Central memory CD8-positive, alpha-beta T cell (primary cell): ENCODE measurements around the gene KDM2B.
A peak's percentile ranks its signal among the peaks of the same experiment; 100 is the strongest.

Experiments
- ATAC-seq: fragments of 150-1000 bp; cut with Tn5 transposase; replicated peaks from 2 replicates; pipeline ENCODE4 v1.10.0; 2022; ENCODE audit warnings: mild to moderate bottlenecking, moderate FRiP score, moderate number of reproducible peaks; ENCODE audit not compliant: poor library complexity, severe bottlenecking; ENCODE audit errors: extremely low read depth
- DNase-seq, 2 donors: peaks; one replicate each; pipeline ENCODE4 v3.0.0; 2021; ENCODE audit warnings: low spot score in 2 of 2
- H3K27ac Mint-ChIP-seq: one replicate; pipeline ENCODE4 v1.8.0; 2022; ENCODE audit warnings: low read depth, mild to moderate bottlenecking, moderate library complexity, mixed read lengths
- H3K27me3 Mint-ChIP-seq: one replicate; pipeline ENCODE4 v1.8.0; 2022; ENCODE audit warnings: mixed read lengths
- H3K36me3 Mint-ChIP-seq: one replicate; pipeline ENCODE4 v1.8.0; 2022; ENCODE audit warnings: mild to moderate bottlenecking, moderate library complexity, mixed read lengths; ENCODE audit not compliant: insufficient read depth
- H3K4me1 Mint-ChIP-seq: one replicate; pipeline ENCODE4 v1.8.0; 2022; ENCODE audit warnings: mixed read lengths
- H3K4me3 Mint-ChIP-seq: one replicate; pipeline ENCODE4 v1.8.0; 2022; ENCODE audit warnings: mild to moderate bottlenecking, moderate library complexity, mixed read lengths
- H3K9me3 Mint-ChIP-seq: one replicate; pipeline ENCODE4 v1.8.0; 2022; ENCODE audit warnings: mixed read lengths

The KDM2B gene

DNA sequence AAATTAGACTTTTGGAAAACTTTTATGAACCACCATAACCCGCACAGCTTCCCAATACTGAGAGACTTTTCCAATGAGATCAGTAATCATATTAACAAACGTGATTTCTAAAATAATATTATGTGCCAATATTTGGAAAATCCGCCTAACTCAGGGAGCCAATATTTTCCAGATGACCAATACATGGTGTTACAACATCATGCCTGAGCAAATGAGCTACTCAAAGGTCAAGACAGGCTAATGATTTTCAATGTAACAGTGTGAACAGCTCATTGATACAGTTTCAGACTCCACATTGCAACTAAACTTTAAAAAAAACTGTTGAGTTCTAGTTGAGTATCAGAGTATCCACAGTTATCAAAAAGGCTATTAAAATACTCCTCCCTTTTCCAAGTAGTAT, 134.1 kb downstream of the KDM2B start:
- DNase-seq (no peak), ATAC-seq (no peak)
- H3K4me3 Mint-ChIP-seq: no peak overlapping the region
- no peaks in the 10 kb centered on the region for H3K9me3 Mint-ChIP-seq
- H3K27me3 Mint-ChIP-seq: no peaks in the 10 kb centered on the region
- H3K27ac Mint-ChIP-seq: no peak overlapping the region
- H3K4me1 Mint-ChIP-seq: peaks cover 21% of the 10 kb centered on the region
- H3K36me3 Mint-ChIP-seq: peaks cover 24% of the 10 kb centered on the region

DNA sequence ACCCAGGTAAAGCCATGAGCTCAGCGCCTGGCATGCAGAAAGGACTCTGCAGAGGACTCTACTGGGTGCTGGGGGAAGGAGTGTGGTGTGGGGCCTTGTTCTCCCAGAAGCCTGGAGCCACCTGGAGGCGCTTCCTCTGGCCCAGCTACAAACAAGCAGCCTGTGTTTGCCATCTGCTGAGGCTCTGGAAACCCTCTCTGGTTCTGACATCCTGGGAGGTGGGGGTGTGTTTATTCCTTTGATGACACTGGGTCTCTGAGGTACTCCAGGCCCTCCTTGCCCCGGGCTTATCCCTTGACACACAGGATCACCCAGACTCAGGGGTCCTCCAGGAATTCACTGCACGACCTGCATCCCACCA, 136.0 kb downstream of the KDM2B start:
- no peak for DNase-seq
- H3K27ac Mint-ChIP-seq: no peak overlapping the region
- H3K4me3 Mint-ChIP-seq: no peak overlapping the region

DNA sequence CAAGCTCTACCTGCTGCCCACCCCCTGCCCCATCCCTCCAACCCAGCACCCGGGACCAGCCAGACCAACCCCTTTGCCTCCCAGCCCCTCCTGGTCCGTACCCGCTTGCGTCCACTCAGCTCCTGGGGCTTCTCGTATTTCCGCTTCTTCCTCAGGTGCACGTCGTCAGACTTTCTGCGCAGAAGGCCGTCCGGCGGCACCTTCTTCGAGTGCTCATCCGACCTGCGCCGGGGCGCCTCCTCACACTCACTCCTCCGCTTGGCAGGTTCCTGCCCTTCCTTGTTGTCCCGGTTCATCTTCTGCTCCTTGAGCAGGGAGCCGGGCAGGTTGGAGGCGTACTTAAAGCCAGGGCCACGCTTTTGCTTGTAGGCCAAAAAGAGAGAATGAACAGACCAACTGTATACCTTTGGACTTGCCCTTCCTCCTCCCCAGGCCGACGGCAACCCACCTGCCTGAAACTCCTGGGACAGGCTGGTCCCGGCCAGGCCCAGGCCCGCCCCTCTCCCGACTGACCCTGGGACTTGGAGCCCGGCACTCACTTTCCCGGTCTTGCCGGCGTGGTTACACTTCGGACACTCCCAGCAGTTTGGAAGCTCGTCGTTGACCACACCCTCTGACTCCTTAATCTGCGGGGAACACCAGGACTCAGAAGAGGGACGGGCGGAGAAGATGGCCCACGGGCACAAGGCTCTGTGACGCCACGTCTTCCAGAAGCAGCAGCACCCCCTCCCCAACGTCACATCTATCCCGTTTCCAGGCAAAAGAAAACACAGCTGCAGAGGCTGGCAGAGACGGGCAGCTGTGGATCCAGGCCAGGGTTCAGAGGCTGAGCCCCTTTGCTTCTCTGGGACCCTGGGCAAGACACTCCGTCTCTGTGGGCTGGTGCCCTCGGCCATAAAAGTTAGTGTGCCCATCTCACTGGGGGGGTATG, 136.6 kb downstream of the KDM2B start:
- Mint-ChIP-seq H3K27me3 (no peaks in the 10 kb centered on the region), H3K36me3 (peaks cover 35% of the 10 kb centered on the region), H3K9me3 (no peaks in the 10 kb centered on the region), H3K27ac (peak overlapping the region; percentile 61), H3K4me3 (no peak overlapping the region), H3K4me1 (peaks cover 18% of the 10 kb centered on the region)
- DNase-seq (no peak), ATAC-seq (no peak)

More for the DNA sequence above, 136.0 kb downstream of the KDM2B start:
- H3K9me3 Mint-ChIP-seq: no peaks in the 10 kb centered on the region
- no peak for ATAC-seq
- H3K36me3 Mint-ChIP-seq: peaks cover 30% of the 10 kb centered on the region
- no peaks in the 10 kb centered on the region for H3K27me3 Mint-ChIP-seq
- H3K4me1 Mint-ChIP-seq: peaks cover 21% of the 10 kb centered on the region

DNA sequence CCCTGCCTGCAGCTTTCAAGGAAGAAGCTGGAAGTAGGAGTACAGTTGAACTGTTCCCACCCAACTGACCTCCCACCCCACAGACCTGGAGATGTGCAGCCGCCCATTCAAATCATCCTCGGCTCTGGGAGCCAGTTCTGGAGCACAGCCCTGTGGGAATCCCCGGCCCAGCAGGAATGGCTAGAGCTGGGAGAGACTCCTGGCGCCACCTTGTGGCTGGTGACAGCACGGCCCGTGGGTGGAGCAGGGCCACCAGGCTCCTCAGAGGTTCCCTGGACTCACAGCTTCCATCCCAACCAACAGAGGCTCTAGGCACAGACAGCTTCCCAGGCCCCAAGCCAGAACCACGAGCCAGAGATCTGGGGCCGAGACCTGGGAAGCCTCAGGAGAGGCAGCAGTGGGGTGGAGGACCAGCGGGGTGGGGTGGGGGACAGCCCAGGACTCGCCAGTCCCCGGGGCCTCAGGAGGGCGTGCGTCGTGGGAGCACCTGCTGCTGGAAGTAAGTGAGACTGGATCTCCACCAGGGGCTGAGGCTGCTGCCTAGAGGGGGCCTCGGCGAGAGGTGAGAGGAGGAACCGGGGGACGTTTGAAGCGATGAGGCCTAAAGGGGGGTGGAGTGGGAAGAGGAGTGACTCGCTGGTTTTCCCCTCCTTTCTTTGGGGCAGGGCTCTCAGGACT, 137.5 kb downstream of the KDM2B start:
- peak overlapping the region; percentile 61 for H3K27ac Mint-ChIP-seq
- H3K4me1 Mint-ChIP-seq: peaks cover 10% of the 10 kb centered on the region
- DNase-seq (peak in 1 of 2 donors; percentile 54), ATAC-seq (peak; percentile 40)
- no peak overlapping the region for H3K4me3 Mint-ChIP-seq
- peaks cover 42% of the 10 kb centered on the region for H3K36me3 Mint-ChIP-seq
- no peaks in the 10 kb centered on the region for H3K27me3 Mint-ChIP-seq
- no peaks in the 10 kb centered on the region for H3K9me3 Mint-ChIP-seq

DNA sequence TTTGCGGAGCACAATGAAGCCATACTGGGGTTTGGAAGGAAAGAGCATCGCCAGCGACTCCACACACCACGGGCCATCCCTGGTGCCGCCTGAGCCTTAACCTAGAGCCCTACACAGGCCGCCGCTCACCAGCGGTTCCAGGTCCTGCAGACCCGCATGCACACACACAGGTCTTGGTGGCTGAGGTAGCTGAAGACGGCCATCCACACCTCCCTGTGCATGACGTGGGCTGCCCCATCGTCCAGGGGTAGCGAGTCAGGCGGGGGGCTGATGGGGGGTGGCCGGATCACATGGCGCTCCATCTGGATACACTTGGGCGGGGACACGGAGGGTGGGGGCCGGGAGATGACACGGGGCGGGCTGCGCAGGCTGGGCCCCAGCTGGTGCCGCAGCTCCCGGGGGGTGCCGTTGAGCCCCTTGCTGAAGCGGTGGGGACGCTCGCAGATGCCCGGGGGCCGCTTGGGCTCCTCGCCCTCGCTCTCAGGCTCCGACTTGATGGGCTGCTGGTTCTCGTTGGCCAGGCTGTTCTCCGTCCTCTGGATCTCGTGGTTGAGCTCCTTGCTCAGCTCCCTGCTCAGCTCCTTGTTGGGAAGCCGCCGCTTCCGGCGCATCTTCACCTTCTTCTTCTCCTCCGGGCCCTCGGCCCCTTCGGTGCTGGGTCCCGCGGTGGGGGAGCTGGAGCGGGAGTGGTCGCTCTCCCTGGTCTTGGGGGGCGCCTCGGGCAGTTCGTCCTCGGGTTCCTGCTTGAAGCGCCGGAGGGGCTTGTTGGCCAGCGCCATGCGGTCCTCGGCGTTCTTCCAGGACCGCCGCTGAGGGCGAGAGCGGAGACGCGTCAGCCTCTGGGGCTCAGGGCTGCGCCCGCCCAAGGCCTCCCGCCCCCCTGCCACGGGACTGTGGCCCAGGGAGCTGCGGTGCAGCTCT, 138.5 kb downstream of the KDM2B start:
- Mint-ChIP-seq H3K27me3 (no peaks in the 10 kb centered on the region), H3K4me3 (no peak overlapping the region), H3K27ac (no peak overlapping the region), H3K9me3 (no peaks in the 10 kb centered on the region), H3K4me1 (peaks cover 9% of the 10 kb centered on the region), H3K36me3 (peaks cover 50% of the 10 kb centered on the region)
- DNase-seq (no peak), ATAC-seq (no peak)

DNA sequence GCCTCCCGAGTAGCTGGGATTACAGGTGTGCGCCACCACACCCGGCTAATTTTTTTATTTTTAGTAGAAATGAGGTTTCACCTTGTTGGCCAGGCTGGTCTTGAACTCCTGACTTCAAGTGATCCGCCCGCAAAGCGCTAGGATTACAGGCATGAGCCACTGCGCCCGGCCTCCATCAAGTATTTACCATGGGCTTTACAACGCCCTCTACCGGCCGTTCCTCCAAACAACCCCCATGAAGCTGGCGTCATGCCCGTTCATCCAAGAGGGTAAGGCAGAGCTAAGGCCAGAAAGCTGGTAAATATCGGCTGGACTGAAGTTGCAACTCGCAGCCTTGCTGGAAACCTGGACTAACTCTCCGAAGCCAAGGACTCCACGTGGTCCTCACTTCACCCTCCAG, 139.3 kb downstream of the KDM2B start:
- no peak for ATAC-seq
- no peak overlapping the region for H3K4me3 Mint-ChIP-seq
- H3K4me1 Mint-ChIP-seq: peaks cover 16% of the 10 kb centered on the region
- H3K27me3 Mint-ChIP-seq: no peaks in the 10 kb centered on the region
- H3K36me3 Mint-ChIP-seq: peaks cover 50% of the 10 kb centered on the region
- H3K27ac Mint-ChIP-seq: no peak overlapping the region
- no peak for DNase-seq
- peaks cover 1% of the 10 kb centered on the region for H3K9me3 Mint-ChIP-seq

DNA sequence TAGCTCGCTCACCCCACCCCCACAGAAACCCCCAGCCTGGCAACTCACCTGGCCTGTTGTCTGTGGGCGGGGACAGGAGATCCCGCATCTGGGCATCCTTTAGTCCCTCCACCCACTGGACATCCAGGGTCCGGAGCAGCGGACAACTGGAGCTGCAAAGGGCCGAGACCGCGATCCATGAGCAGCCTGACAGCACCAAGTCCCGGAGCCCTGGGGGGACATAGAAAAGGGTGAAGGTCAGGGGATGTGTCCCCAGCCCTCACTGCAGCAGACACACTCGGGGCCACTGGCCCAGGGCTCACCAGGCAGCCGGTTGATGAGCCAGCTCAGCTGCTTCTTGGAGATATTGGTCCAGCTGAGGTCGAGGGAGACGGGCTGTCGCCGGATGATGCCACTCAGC, 140.1 kb downstream of the KDM2B start:
- H3K4me1 Mint-ChIP-seq: peaks cover 17% of the 10 kb centered on the region
- no peak for DNase-seq
- no peaks in the 10 kb centered on the region for H3K27me3 Mint-ChIP-seq
- no peak for ATAC-seq
- no peak overlapping the region for H3K4me3 Mint-ChIP-seq
- peaks cover 5% of the 10 kb centered on the region for H3K9me3 Mint-ChIP-seq
- peaks cover 50% of the 10 kb centered on the region for H3K36me3 Mint-ChIP-seq
- H3K27ac Mint-ChIP-seq: no peak overlapping the region

DNA sequence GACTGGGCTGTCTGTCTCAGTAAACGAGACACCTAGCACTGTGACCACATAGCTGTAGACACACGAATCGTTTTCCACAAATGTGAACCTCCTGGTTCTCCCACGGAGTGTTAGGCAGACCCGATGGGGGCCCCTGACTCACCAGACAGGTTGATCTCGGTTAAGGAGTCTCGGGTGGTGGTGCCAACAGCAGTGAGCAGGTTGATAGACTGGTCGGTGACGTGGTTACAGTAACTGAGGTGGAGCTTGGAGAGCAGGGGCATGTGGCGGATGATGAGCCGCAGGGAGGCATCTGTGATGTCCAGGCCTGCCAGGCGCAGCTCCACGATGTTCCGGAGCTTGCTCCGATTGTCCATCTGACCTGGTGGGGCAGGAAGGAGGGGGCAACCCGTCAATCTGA, 141.1 kb downstream of the KDM2B start:
- H3K4me3 Mint-ChIP-seq: no peak overlapping the region
- peak overlapping the region; percentile 84 for H3K27ac Mint-ChIP-seq
- DNase-seq (no peak), ATAC-seq (no peak)
- H3K4me1 Mint-ChIP-seq: peaks cover 17% of the 10 kb centered on the region
- H3K36me3 Mint-ChIP-seq: peaks cover 54% of the 10 kb centered on the region
- peaks cover 5% of the 10 kb centered on the region for H3K9me3 Mint-ChIP-seq
- no peaks in the 10 kb centered on the region for H3K27me3 Mint-ChIP-seq

DNA sequence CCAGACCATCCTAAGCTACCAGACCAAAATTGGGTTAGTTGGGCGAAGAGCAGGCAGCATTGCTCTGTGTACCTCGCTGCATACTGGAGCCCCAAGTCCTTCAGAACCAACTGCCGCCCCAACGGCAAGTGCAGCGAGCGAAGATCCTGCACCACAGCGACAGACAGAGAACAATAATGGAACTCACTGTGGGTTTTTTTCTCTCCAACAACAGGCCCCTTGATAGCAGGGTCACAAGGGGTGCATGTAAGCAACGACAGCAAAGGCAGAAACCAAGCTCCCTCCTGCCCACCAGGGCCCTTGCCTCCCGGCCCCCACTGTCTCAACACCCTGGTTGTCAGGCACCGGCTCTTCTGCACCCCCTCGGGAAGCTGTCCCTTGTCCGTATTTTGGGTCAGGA, 141.9 kb downstream of the KDM2B start:
- no peak for DNase-seq
- Mint-ChIP-seq H3K9me3 (peaks cover 5% of the 10 kb centered on the region), H3K27ac (no peak overlapping the region), H3K4me3 (no peak overlapping the region), H3K27me3 (no peaks in the 10 kb centered on the region), H3K36me3 (peaks cover 57% of the 10 kb centered on the region), H3K4me1 (peaks cover 15% of the 10 kb centered on the region)
- no peak for ATAC-seq

DNA sequence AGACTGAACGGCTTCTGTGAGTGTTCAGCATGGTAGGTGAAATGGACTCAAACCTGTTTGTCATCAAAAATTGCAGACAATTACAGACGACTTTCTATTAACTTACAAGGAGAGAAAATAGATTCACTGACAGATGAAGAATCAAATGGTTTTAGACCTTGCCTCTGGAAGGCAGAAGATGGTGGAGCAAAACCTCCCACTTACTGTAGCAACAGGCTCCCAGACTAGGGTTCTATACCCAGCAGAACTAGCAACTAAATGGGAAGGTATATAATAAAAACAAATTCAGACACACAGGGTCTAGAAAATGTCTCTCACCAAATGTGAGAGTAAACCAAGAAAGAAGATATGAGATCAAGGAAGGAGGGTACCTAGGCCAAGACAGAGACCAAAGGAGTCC, 144.1 kb downstream of the KDM2B start:
- ATAC-seq: no peak
- H3K36me3 Mint-ChIP-seq: peaks cover 69% of the 10 kb centered on the region
- DNase-seq: no peak
- H3K4me3 Mint-ChIP-seq: no peak overlapping the region
- H3K27ac Mint-ChIP-seq: peak overlapping the region; percentile 71
- no peaks in the 10 kb centered on the region for H3K27me3 Mint-ChIP-seq
- H3K4me1 Mint-ChIP-seq: peaks cover 13% of the 10 kb centered on the region
- H3K9me3 Mint-ChIP-seq: peaks cover 5% of the 10 kb centered on the region

DNA sequence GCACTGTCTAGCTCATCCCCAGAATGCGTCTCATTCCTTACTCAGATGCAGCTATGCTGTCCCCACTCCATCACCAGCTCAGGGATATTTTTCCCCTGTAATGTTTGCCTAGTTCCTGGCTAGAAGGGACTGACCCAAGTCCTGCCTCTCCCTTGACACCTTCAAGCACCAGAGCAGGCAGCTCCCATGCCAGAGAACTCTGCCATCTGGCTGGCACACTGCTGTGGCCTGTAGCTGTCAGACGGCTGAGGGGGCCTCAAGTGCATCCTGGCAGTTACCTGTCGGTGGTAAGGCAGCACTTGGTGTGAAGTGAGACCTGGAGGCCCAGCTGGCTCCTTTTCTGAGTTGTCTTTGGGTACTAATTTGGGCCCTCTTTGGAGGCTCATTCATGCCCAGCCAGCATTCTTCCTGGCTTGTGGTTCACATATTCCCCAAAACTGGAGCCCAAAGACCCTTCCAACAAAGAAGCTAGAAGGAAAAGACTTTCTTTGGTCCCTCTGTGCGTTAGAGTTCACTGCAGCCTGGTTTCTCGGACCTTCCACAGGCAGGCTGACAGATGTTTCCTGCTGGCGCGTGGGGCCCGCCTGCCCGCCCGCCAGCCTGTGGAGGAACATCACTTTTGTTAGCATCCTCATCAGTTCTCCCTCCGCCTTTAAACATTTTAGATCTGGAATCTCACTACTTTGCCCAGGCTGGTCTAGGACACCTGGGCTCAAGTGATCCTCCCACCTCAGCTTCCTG, 147.9 kb downstream of the KDM2B start:
- no peak overlapping the region for H3K4me3 Mint-ChIP-seq
- no peak for ATAC-seq
- H3K27ac Mint-ChIP-seq: peak overlapping the region; percentile 75
- peaks cover 13% of the 10 kb centered on the region for H3K4me1 Mint-ChIP-seq
- H3K36me3 Mint-ChIP-seq: peaks cover 78% of the 10 kb centered on the region
- H3K9me3 Mint-ChIP-seq: peaks cover 5% of the 10 kb centered on the region
- no peaks in the 10 kb centered on the region for H3K27me3 Mint-ChIP-seq
- no peak for DNase-seq
